T-cell (primary cell): ENCODE results near the gene CEP44. TPM values are rescaled to one million over a fixed set of nuclear protein-coding genes. Genes with fewer than 3 reads are reported as not detected.
"Not testable (repeated sequence)": the region's sequence is repeated elsewhere in the genome, so short reads cannot be mapped to it uniquely, and the experiment has no call there.

Experiments used
- ATAC-seq, 4 experiments: fragments of 200-7000 bp in 3 of 4; fragments of 150-1000 bp in 1 of 4; cut with Tn5 transposase; replicated peaks in 1 of 4; 1 replicate in 3 of 4; 2 replicates in 1 of 4; pipeline ENCODE4 v1.10.0; 2021; ENCODE audit warnings: moderate library complexity in 3 of 4, mild to moderate bottlenecking in 2 of 4, moderate number of reproducible peaks in 1 of 4
- CTCF ChIA-PET, 2 donors: fragments of 300-600 bp; sonication (Branson Sonifier 250); formaldehyde crosslinking; loops; one replicate each; lab custom pipeline; 2022; ENCODE audit warnings: antibody characterized with exemption in 2 of 2; lab: Charles Lee
- POLR2A ChIA-PET, 2 donors: fragments of 300-600 bp; sonication (Branson Sonifier 250); formaldehyde crosslinking; loops; one replicate each; lab custom pipeline; 2022; ENCODE audit warnings: antibody characterized with exemption in 2 of 2; lab: Charles Lee
- DNase-seq, 35 experiments: peaks; one replicate each; pipeline versions ENCODE4 v3.0.0 to v3.0.0-alpha.2; 2013 to 2023
- H3K27ac ChIP-seq: one replicate; pipeline ENCODE4 v1.5.1; 2013; ENCODE audit warnings: low read length
- H3K27me3 ChIP-seq, 2 experiments: replicated peaks in 1 of 2; 1 replicate in 1 of 2; 2 replicates in 1 of 2; pipeline versions ENCODE4 v1.6.1 to v1.7.0; 2013; ENCODE audit warnings: low read length in 1 of 2, mixed read lengths in 1 of 2; ENCODE audit not compliant: control insufficient read depth in 2 of 2, insufficient read depth in 2 of 2; ENCODE audit errors: extremely low read depth in 1 of 2
- H3K36me3 ChIP-seq, 2 donors: 1 replicate in 1 of 2; 2 replicates in 1 of 2; pipeline versions ENCODE4 v1.6.1 to v1.7.0; 2013; ENCODE audit warnings: low read length in 1 of 2; ENCODE audit not compliant: control insufficient read depth in 2 of 2, insufficient read depth in 1 of 2; ENCODE audit errors: extremely low read depth in 1 of 2
- H3K4me1 ChIP-seq, 2 experiments: 1 replicate in 1 of 2; 2 replicates in 1 of 2; pipeline versions ENCODE4 v1.6.1 to v1.7.0; 2013; ENCODE audit warnings: low read length in 2 of 2, mixed read lengths in 1 of 2; ENCODE audit not compliant: insufficient read depth in 2 of 2, control insufficient read depth in 1 of 2; ENCODE audit errors: extremely low read depth in 1 of 2
- H3K4me3 ChIP-seq, 2 donors: 1 replicate in 1 of 2; 2 replicates in 1 of 2; pipeline versions ENCODE4 v1.5.1 to v1.7.0; 2013; ENCODE audit warnings: mild to moderate bottlenecking in 2 of 2, low read length in 1 of 2, moderate library complexity in 1 of 2; ENCODE audit not compliant: control insufficient read depth in 1 of 2; ENCODE audit errors: extremely low read depth in 1 of 2
- H3K9me3 ChIP-seq: 2 replicates; pipeline ENCODE4 v1.7.0; 2013
- H3K27ac Mint-ChIP-seq, 2 donors: one replicate each; pipeline ENCODE4 v1.8.0; 2020 to 2021; ENCODE audit warnings: mild to moderate bottlenecking in 2 of 2, mixed read lengths in 2 of 2
- H3K27me3 Mint-ChIP-seq, 2 donors: one replicate each; pipeline ENCODE4 v1.8.0; 2021 to 2022; ENCODE audit warnings: mixed read lengths in 2 of 2
- H3K36me3 Mint-ChIP-seq: one replicate; pipeline ENCODE4 v1.8.0; 2021; ENCODE audit warnings: mixed read lengths
- H3K4me1 Mint-ChIP-seq, 3 donors: one replicate each; pipeline ENCODE4 v1.8.0; 2020 to 2022; ENCODE audit warnings: mixed read lengths in 3 of 3, mild to moderate bottlenecking in 1 of 3
- H3K4me3 Mint-ChIP-seq, 3 donors: one replicate each; pipeline ENCODE4 v1.8.0; 2020 to 2022; ENCODE audit warnings: mild to moderate bottlenecking in 3 of 3, mixed read lengths in 3 of 3, moderate library complexity in 3 of 3
- H3K9me3 Mint-ChIP-seq, 3 donors: one replicate each; pipeline ENCODE4 v1.8.0; 2020 to 2022; ENCODE audit warnings: mixed read lengths in 3 of 3
- WGBS: methylation state at CpG from one replicate; pipeline ENCODE4 v1.1.5; 2013; ENCODE audit warnings: missing lambda C conversion rate; ENCODE audit not compliant: insufficient coverage; 5-methylcytosine and 5-hydroxymethylcytosine counted together
- total RNA-seq, 35 experiments: library from RNA in 6 of 35; stranded (reverse) in 6 of 35; fragments of 120-200 nt in 1 of 35; gene quantifications; one replicate each; pipeline versions ENCODE4 v1.2.1 to v1.2.4 and lab custom pipeline; 2013 to 2026

The CEP44 gene
- total RNA-seq, 5 donors from 2014 or later (not counting 1 experiment from before 2014, with no cell fraction given): 17.3 to 22.0 (median 18.8) TPM

- H3K36me3 Mint-ChIP-seq: peaks cover 18% of the 10 kb centered on the region
- no peak overlapping the region for H3K27ac Mint-ChIP-seq
- H3K9me3 ChIP-seq: no peaks in the 10 kb centered on the region
- CTCF ChIA-PET: no interaction called here
- H3K4me3 Mint-ChIP-seq: peak overlapping the region; percentile 97 to 100 (median 98)
- no peak overlapping the region for H3K27ac ChIP-seq
- H3K4me1 Mint-ChIP-seq: peaks cover 71 to 80% (median 78%) of the 10 kb centered on the region in 3 donors
- POLR2A ChIA-PET: interaction anchor here in 1 of 2 donors (0.5 kb wide), 1 partner anchor 856 kb away, joined by 3 read pairs; no protein-coding TSS in a partner anchor
- H3K9me3 Mint-ChIP-seq: no peaks in the 10 kb centered on the region
- DNase-seq: no peak
- no peaks in the 10 kb centered on the region for H3K36me3 ChIP-seq
- no peaks in the 10 kb centered on the region for H3K27me3 Mint-ChIP-seq
- no peak for ATAC-seq
- H3K27me3 ChIP-seq: no peaks in the 10 kb centered on the region
- H3K4me3 ChIP-seq: no peak overlapping the region
- peaks cover 7 to 26% of the 10 kb centered on the region in 2 experiments for H3K4me1 ChIP-seq
Observed at GRCh38 chr4:174281901-174282300, 1.8 kb upstream of the CEP44 start.

GRCh38 chr4:174282836-174283506 lies 740 bp upstream of the CEP44 start:
- peak in 34 of 35 experiments; percentile 52 to 91 (median 80) for DNase-seq
- Histone ChIP-seq H3K36me3 (no peaks in the 10 kb centered on the region), H3K4me1 (peaks cover 7 to 26% of the 10 kb centered on the region in 2 experiments), H3K27me3 (no peaks in the 10 kb centered on the region), H3K4me3 (peak overlapping the region; percentile 85 to 100), H3K27ac (peak overlapping the region; percentile 97), H3K9me3 (no peaks in the 10 kb centered on the region)
- POLR2A ChIA-PET: interaction anchor here in 1 of 2 donors (0.7 kb wide), 1 partner anchor 239 kb away, joined by 3 read pairs; no protein-coding TSS in a partner anchor
- H3K27ac Mint-ChIP-seq: peak overlapping the region; percentile 100
- under 1% methylated on average over 19 of the region's 22 CpGs for WGBS
- peaks cover 21% of the 10 kb centered on the region for H3K36me3 Mint-ChIP-seq
- H3K27me3 Mint-ChIP-seq: no peaks in the 10 kb centered on the region
- H3K4me1 Mint-ChIP-seq: peaks cover 64 to 78% (median 77%) of the 10 kb centered on the region in 3 donors
- CTCF ChIA-PET: interaction anchor here (0.5 to 1.1 kb wide), 4 partner anchors 14 to 1546 kb away, joined by 3 to 7 read pairs (median 3); no protein-coding TSS in a partner anchor
- peak; percentile 94 to 96 (median 95) for ATAC-seq
- H3K4me3 Mint-ChIP-seq: peak overlapping the region; percentile 97 to 100 (median 98)
- no peaks in the 10 kb centered on the region for H3K9me3 Mint-ChIP-seq

GRCh38 chr4:174284487-174284886 lies 776 bp downstream of the CEP44 start:
- POLR2A ChIA-PET: interaction anchor here in 1 of 2 donors (0.7 kb wide), 1 partner anchor 970 kb away, joined by 3 read pairs; no protein-coding TSS in a partner anchor
- Mint-ChIP-seq H3K36me3 (peaks cover 15% of the 10 kb centered on the region), H3K4me1 (peaks cover 64 to 76% (median 74%) of the 10 kb centered on the region in 3 donors), H3K4me3 (peak overlapping the region; percentile 97 to 100 (median 98)), H3K9me3 (no peaks in the 10 kb centered on the region), H3K27me3 (no peaks in the 10 kb centered on the region), H3K27ac (peak overlapping the region; percentile 100)
- Histone ChIP-seq H3K27ac (peak overlapping the region; percentile 97), H3K36me3 (no peaks in the 10 kb centered on the region), H3K4me1 (peaks cover 7 to 23% of the 10 kb centered on the region in 2 experiments), H3K9me3 (no peaks in the 10 kb centered on the region), H3K27me3 (no peaks in the 10 kb centered on the region), H3K4me3 (peak overlapping the region; percentile 85 to 100)
- WGBS: no CpG with 5 or more reads among the region's 6 CpGs
- no peak for ATAC-seq
- DNase-seq: peak in 1 of 35 experiments; percentile 14
- CTCF ChIA-PET: interaction anchor here in 1 of 2 donors (0.7 to 1.2 kb wide), 2 partner anchors 14 to 348 kb away, joined by 3 read pairs; no protein-coding TSS in a partner anchor

DNA sequence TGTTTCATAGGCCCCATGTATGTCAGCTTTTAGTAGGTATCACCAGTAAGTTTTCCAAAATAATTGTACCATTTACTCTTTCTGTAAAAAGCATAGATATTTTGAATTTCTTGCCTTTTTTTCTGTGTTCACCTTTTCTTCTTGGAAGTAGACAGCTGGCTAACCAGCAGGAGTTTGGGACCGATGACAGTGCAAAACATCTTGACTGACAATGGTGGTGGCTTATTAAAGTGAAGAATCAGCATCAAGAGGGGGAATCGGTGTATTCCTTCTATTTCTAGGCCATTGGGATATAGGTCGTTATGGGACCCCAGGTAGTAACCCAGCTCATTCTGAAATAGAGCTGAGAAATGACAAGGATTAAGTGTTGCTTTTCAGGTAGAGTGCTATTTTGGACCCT lies 3.2 kb downstream of the CEP44 start:
- POLR2A ChIA-PET: interaction anchor here in 1 of 2 donors (0.6 kb wide), 1 partner anchor 30 kb away, joined by 3 read pairs; no protein-coding TSS in a partner anchor
- 79% methylated on average over 2 of the region's 3 CpGs for WGBS

DNA sequence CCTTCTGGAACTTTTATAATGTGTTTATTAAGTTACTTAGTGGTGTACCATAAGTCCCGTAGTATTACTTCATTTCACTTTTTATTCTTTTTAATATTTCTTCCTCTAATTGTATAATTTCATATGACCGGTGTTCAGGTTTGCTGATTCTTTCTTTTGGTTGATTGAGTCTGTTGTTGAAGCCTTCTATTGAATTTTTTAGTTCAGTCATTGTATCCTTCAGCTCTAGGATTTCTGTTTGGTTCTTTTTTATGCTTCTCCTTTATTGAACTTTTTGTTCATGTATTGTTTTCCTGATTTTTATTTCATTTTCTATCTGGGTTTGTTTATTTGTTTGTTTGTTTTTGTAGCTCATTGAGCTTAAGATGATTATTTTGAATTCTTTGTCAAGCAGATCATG lies 8.8 kb downstream of the CEP44 start:
- H3K9me3 ChIP-seq: peaks cover 3% of the 10 kb centered on the region
- Mint-ChIP-seq H3K36me3 (peaks cover 37% of the 10 kb centered on the region), H3K27ac (peak overlapping the region in 1 of 2 donors; percentile 32), H3K4me3 (no peak overlapping the region), H3K4me1 (peaks cover 30 to 38% (median 37%) of the 10 kb centered on the region in 3 donors), H3K27me3 (no peaks in the 10 kb centered on the region), H3K9me3 (peaks cover 6 to 16% (median 12%) of the 10 kb centered on the region in 3 donors)
- H3K4me1 ChIP-seq: no peaks in the 10 kb centered on the region
- no peaks in the 10 kb centered on the region for H3K27me3 ChIP-seq
- no peak overlapping the region for H3K4me3 ChIP-seq
- no peak for ATAC-seq
- H3K36me3 ChIP-seq: peaks cover 0 to 10% of the 10 kb centered on the region in 2 donors
- no peak for DNase-seq
- no peak overlapping the region for H3K27ac ChIP-seq
- ChIA-PET POLR2A (no interaction called here), CTCF (no interaction called here)
- no CpG with 5 or more reads among the region's 2 CpGs for WGBS

More for the DNA sequence above, 3.2 kb downstream of the CEP44 start:
- H3K36me3 Mint-ChIP-seq: peaks cover 16% of the 10 kb centered on the region
- H3K4me1 Mint-ChIP-seq: peaks cover 57 to 66% (median 65%) of the 10 kb centered on the region in 3 donors
- CTCF ChIA-PET: no interaction called here
- no peak overlapping the region for H3K4me3 Mint-ChIP-seq
- H3K9me3 Mint-ChIP-seq: peaks cover 0 to 4% (median 3%) of the 10 kb centered on the region in 3 donors
- H3K9me3 ChIP-seq: peaks cover 1% of the 10 kb centered on the region
- H3K27ac Mint-ChIP-seq: no peak overlapping the region
- ATAC-seq: no peak
- H3K27ac ChIP-seq: no peak overlapping the region
- peaks cover 3 to 21% of the 10 kb centered on the region in 2 experiments for H3K4me1 ChIP-seq
- H3K36me3 ChIP-seq: peaks cover 0 to under 1% of the 10 kb centered on the region in 2 donors
- DNase-seq: no peak
- H3K4me3 ChIP-seq: no peak overlapping the region
- no peaks in the 10 kb centered on the region for H3K27me3 ChIP-seq
- H3K27me3 Mint-ChIP-seq: no peaks in the 10 kb centered on the region

DNA sequence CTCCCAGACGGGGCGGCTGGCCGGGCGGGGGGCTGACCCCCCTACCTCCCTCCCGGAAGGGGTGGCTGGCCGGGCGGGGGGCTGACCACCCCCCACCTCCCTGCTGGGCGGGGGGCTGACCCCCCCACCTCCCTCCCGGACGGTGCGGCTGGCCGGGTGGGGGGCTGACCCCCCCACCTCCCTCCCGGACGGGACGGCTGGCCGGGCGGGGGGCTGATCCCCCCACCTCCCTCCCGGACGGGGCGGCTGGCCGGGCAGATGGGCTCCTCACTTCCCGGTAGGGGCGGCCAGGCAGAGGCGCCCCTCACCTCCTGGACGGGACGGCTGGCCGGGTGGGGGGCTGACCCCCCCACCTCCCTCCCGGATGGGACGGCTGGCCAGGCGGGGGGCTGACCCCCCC lies 10.9 kb downstream of the CEP44 start:
- POLR2A ChIA-PET, H3K27me3 Mint-ChIP-seq, H3K27ac ChIP-seq, H3K27me3 ChIP-seq, DNase-seq, H3K27ac Mint-ChIP-seq, H3K9me3 ChIP-seq, ATAC-seq, H3K4me1 ChIP-seq, CTCF ChIA-PET, H3K4me3 ChIP-seq, H3K4me3 Mint-ChIP-seq: not testable (repeated sequence)
- H3K36me3 ChIP-seq: peaks cover 0 to 11% of the 10 kb centered on the region in 2 donors
- H3K9me3 Mint-ChIP-seq: peaks cover 6 to 16% (median 12%) of the 10 kb centered on the region in 3 donors
- H3K36me3 Mint-ChIP-seq: peaks cover 45% of the 10 kb centered on the region
- no CpG with 5 or more reads among the region's 30 CpGs for WGBS
- H3K4me1 Mint-ChIP-seq: peaks cover 15 to 25% (median 25%) of the 10 kb centered on the region in 3 donors
